HG02840 (cell line): Measurements from ENCODE around the gene HECTD2.
"Not testable (repeated sequence)": the region's sequence is repeated elsewhere in the genome, so short reads cannot be mapped to it uniquely, and the experiment has no call there.

Source experiments
- ATAC-seq: cut with Tn5 transposase; IDR thresholded peaks from one replicate; pipeline ENCODE4 v1.9.1; 2021; ENCODE audit warnings: mild to moderate bottlenecking, moderate library complexity, moderate number of reproducible peaks; ENCODE audit not compliant: unreplicated experiment, low FRiP score

HECTD2 gene

GRCh38 chr10:91409869-91410637 lies at the start of gene HECTD2:
Gene HECTD2 (plus strand): TSS chr10:91410344. CDS start chr10:91410439, 95 bp downstream.
- ATAC-seq, result peak; percentile 81

GRCh38 chr10:91360461-91360860 lies 49.7 kb upstream of the HECTD2 start:
- ATAC-seq, result no peak

- ATAC-seq, result not testable (repeated sequence)
Measured at GRCh38 chr10:91365519-91365918, 44.6 kb upstream of the HECTD2 start.

- no peak for ATAC-seq
Measured at GRCh38 chr10:91366704-91367103, 43.4 kb upstream of the HECTD2 start.

GRCh38 chr10:91367127-91367531 lies 43.0 kb upstream of the HECTD2 start:
- ATAC-seq, result no peak

- ATAC-seq, result no peak
Measured at GRCh38 chr10:91367558-91367957, 42.6 kb upstream of the HECTD2 start.

GRCh38 chr10:91369978-91370589 lies 40.1 kb upstream of the HECTD2 start:
- ATAC-seq, result not testable (repeated sequence)

- no peak for ATAC-seq
Measured at GRCh38 chr10:91374052-91374451, 36.1 kb upstream of the HECTD2 start.

- ATAC-seq, result no peak
Measured at GRCh38 chr10:91378061-91378460, 32.1 kb upstream of the HECTD2 start.

GRCh38 chr10:91380873-91381256 lies 29.3 kb upstream of the HECTD2 start:
- no peak for ATAC-seq

GRCh38 chr10:91381257-91381891 lies 28.8 kb upstream of the HECTD2 start:
- ATAC-seq, result no peak

- no peak for ATAC-seq
Measured at GRCh38 chr10:91385306-91386085, 24.6 kb upstream of the HECTD2 start.

- peak; percentile 93 for ATAC-seq
Measured at GRCh38 chr10:91389636-91390512, 20.3 kb upstream of the HECTD2 start.

- not testable (repeated sequence) for ATAC-seq
Measured at GRCh38 chr10:91390513-91390825, 19.7 kb upstream of the HECTD2 start.

GRCh38 chr10:91391920-91392319 lies 18.2 kb upstream of the HECTD2 start:
- no peak for ATAC-seq

GRCh38 chr10:91406322-91406721 lies 3.8 kb upstream of the HECTD2 start:
- no peak for ATAC-seq

- ATAC-seq, result peak; percentile 37
Measured at GRCh38 chr10:91409069-91409868, 875 bp upstream of the HECTD2 start.

GRCh38 chr10:91410638-91411371 lies 661 bp downstream of the HECTD2 start:
- ATAC-seq, result no peak

GRCh38 chr10:91411621-91412020 lies 1.5 kb downstream of the HECTD2 start:
- no peak for ATAC-seq
